CD4-positive, alpha-beta T cell (primary cell): ENCODE results near the gene NUAK1. TPM values are rescaled to one million over a fixed set of nuclear protein-coding genes. Genes with fewer than 3 reads are reported as not detected.

Source experiments
- ATAC-seq: fragments of 200-7000 bp; cut with Tn5 transposase; one replicate; pipeline ENCODE4 v1.10.0; 2022; ENCODE audit warnings: mild to moderate bottlenecking; ENCODE audit not compliant: poor library complexity
- CTCF ChIA-PET: fragments of 350-600 bp; sonication (Branson Sonifier 250); formaldehyde crosslinking; loops from one replicate; lab custom pipeline; 2021; ENCODE audit warnings: antibody characterized with exemption, inconsistent platforms; lab: Charles Lee
- POLR2A ChIA-PET: fragments of 350-600 bp; sonication (Branson Sonifier 250); formaldehyde crosslinking; loops from one replicate; lab custom pipeline; 2021; ENCODE audit warnings: antibody characterized with exemption, inconsistent platforms; lab: Charles Lee
- DNase-seq, 14 experiments: peaks; one replicate each; pipeline ENCODE4 v3.0.0-alpha.2; 2013 to 2020; ENCODE audit warnings: mixed read lengths in 2 of 14
- H3K27ac ChIP-seq, 2 donors: one replicate each; pipeline versions ENCODE4 v1.5.1 to v1.7.0; 2013; ENCODE audit warnings: low read length in 2 of 2, low read depth in 1 of 2, mild to moderate bottlenecking in 1 of 2
- H3K27me3 ChIP-seq, 2 experiments: 1 replicate in 1 of 2; 2 replicates in 1 of 2; pipeline versions ENCODE4 v1.6.1 to v1.7.0; 2013; ENCODE audit warnings: low read length in 2 of 2, control low read depth in 1 of 2, mild to moderate bottlenecking in 1 of 2, moderate library complexity in 1 of 2; ENCODE audit not compliant: insufficient read depth in 2 of 2, control insufficient read depth in 1 of 2
- H3K36me3 ChIP-seq: one replicate; pipeline ENCODE4 v1.6.1; 2013; ENCODE audit warnings: low read length, control low read depth; ENCODE audit not compliant: insufficient read depth
- H3K4me1 ChIP-seq: one replicate; pipeline ENCODE4 v1.6.1; 2013; ENCODE audit warnings: low read length, control low read depth; ENCODE audit not compliant: insufficient read depth
- H3K4me3 ChIP-seq: one replicate; pipeline ENCODE4 v1.5.1; 2013; ENCODE audit warnings: mild to moderate bottlenecking, low read length, moderate library complexity
- H3K9me3 ChIP-seq, 2 experiments: 1 replicate in 1 of 2; 2 replicates in 1 of 2; pipeline versions ENCODE4 v1.6.1 to v1.7.0; 2013; ENCODE audit warnings: low read length in 2 of 2, mild to moderate bottlenecking in 2 of 2, control low read depth in 1 of 2, moderate library complexity in 1 of 2; ENCODE audit not compliant: control insufficient read depth in 1 of 2, insufficient read depth in 1 of 2
- H3K27ac Mint-ChIP-seq: one replicate; pipeline ENCODE4 v1.8.0; 2020; ENCODE audit warnings: mixed read lengths
- H3K27me3 Mint-ChIP-seq: one replicate; pipeline ENCODE4 v1.8.0; 2021; ENCODE audit warnings: mixed read lengths
- H3K36me3 Mint-ChIP-seq: one replicate; pipeline ENCODE4 v1.8.0; 2021; ENCODE audit warnings: low read depth, mixed read lengths
- H3K4me1 Mint-ChIP-seq: one replicate; pipeline ENCODE4 v1.8.0; 2021; ENCODE audit warnings: low read depth, mixed read lengths
- H3K4me3 Mint-ChIP-seq: one replicate; pipeline ENCODE4 v1.8.0; 2020; ENCODE audit warnings: mild to moderate bottlenecking, mixed read lengths
- H3K9me3 Mint-ChIP-seq: one replicate; pipeline ENCODE4 v1.8.0; 2020; ENCODE audit warnings: mixed read lengths
- CTCF ChIP-seq: fragments of 200-600 bp; IDR thresholded peaks from one replicate; pipeline ENCODE4 v1.8.0; 2022; ENCODE audit warnings: antibody characterized with exemption, mild to moderate bottlenecking
- intact Hi-C, 2 experiments: fragments of 100-400 bp; cut with DNase I in 1 of 2; cut with micrococcal nuclease in 1 of 2; formaldehyde crosslinking; loops; one replicate each; pipeline versions ENCODE4 v1.15.1 to v1.9.0; 2023 to 2025; cut with DNase I, micrococcal nuclease
- total RNA-seq, 174 experiments: library from RNA in 2 of 174; stranded (reverse) in 2 of 174; gene quantifications; one replicate each; pipeline ENCODE4 v1.2.3 and lab custom pipeline; 2021 to 2026

The NUAK1 gene
- total RNA-seq, 2 experiments from 2014 or later: 0.16 TPM; not detected in 1

- Mint-ChIP-seq H3K27ac (no peak overlapping the region), H3K4me1 (no peaks in the 10 kb centered on the region), H3K9me3 (no peaks in the 10 kb centered on the region), H3K36me3 (no peaks in the 10 kb centered on the region), H3K4me3 (no peak overlapping the region), H3K27me3 (peaks cover 27% of the 10 kb centered on the region)
- H3K36me3 ChIP-seq: no peaks in the 10 kb centered on the region
- no peak overlapping the region for H3K4me3 ChIP-seq
- peaks cover 0 to 3% of the 10 kb centered on the region in 2 experiments for H3K9me3 ChIP-seq
- no peak for TF ChIP-seq CTCF
- ChIA-PET CTCF (no interaction called here), POLR2A (no interaction called here)
- no peaks in the 10 kb centered on the region for H3K4me1 ChIP-seq
- ATAC-seq (no peak), DNase-seq (no peak)
- no peak overlapping the region for H3K27ac ChIP-seq
- H3K27me3 ChIP-seq: peaks cover 0 to 4% of the 10 kb centered on the region in 2 experiments
- intact Hi-C loops: no loop called here
These were observed 66.0 kb downstream of the NUAK1 start for GRCh38 chr12:106072751-106073150.

- Histone ChIP-seq H3K27ac (no peak overlapping the region), H3K27me3 (peaks cover 0 to 4% of the 10 kb centered on the region in 2 experiments), H3K4me1 (no peaks in the 10 kb centered on the region), H3K4me3 (no peak overlapping the region), H3K9me3 (peaks cover 0 to 13% of the 10 kb centered on the region in 2 experiments), H3K36me3 (no peaks in the 10 kb centered on the region)
- no peak for DNase-seq
- H3K4me3 Mint-ChIP-seq: no peak overlapping the region
- no peaks in the 10 kb centered on the region for H3K36me3 Mint-ChIP-seq
- H3K4me1 Mint-ChIP-seq: no peaks in the 10 kb centered on the region
- ChIA-PET POLR2A (no interaction called here), CTCF (no interaction called here)
- no peak overlapping the region for H3K27ac Mint-ChIP-seq
- TF ChIP-seq CTCF: no peak
- H3K27me3 Mint-ChIP-seq: peaks cover 18% of the 10 kb centered on the region
- intact Hi-C loops: no loop called here
- ATAC-seq: no peak
- no peaks in the 10 kb centered on the region for H3K9me3 Mint-ChIP-seq
These were observed 67.1 kb downstream of the NUAK1 start for GRCh38 chr12:106071686-106072085.

- Histone ChIP-seq H3K4me1 (no peaks in the 10 kb centered on the region), H3K27ac (no peak overlapping the region), H3K4me3 (no peak overlapping the region), H3K36me3 (no peaks in the 10 kb centered on the region), H3K27me3 (peaks cover 0 to 4% of the 10 kb centered on the region in 2 experiments), H3K9me3 (peaks cover 0 to 13% of the 10 kb centered on the region in 2 experiments)
- no peak for ATAC-seq
- intact Hi-C loops: no loop called here
- Mint-ChIP-seq H3K27ac (no peak overlapping the region), H3K27me3 (peaks cover 15% of the 10 kb centered on the region), H3K4me3 (no peak overlapping the region), H3K4me1 (no peaks in the 10 kb centered on the region), H3K36me3 (no peaks in the 10 kb centered on the region), H3K9me3 (no peaks in the 10 kb centered on the region)
- TF ChIP-seq CTCF: no peak
- ChIA-PET CTCF (no interaction called here), POLR2A (no interaction called here)
- no peak for DNase-seq
These were observed 68.1 kb downstream of the NUAK1 start for GRCh38 chr12:106070611-106071010.
